ENCODE measurements around the gene XRRA1.
"Not testable (repeated sequence)": the region's sequence is repeated elsewhere in the genome, so short reads cannot be mapped to it uniquely, and the experiment has no call there.

XRRA1 gene

GRCh38 chr11:74948898-74949752, at the start of gene XRRA1, which contains the start of gene SPCS2:
Gene XRRA1, minus strand, starts transcription at chr11:74949091. Its CDS starts 8,213 bp downstream, at chr11:74940878.
Gene SPCS2, plus strand, starts transcription at chr11:74949266. Its CDS starts 20 bp downstream, at chr11:74949286.
- DNase-seq (ENCODE audit: low read depth): peak; percentile 100

GRCh38 chr11:74992852-74993251, 44.0 kb upstream of the XRRA1 start:
- no peak for DNase-seq (ENCODE audit: low read depth)

GRCh38 chr11:74990941-74991340, 42.0 kb upstream of the XRRA1 start:
- no peak for DNase-seq (ENCODE audit: low read depth)

- DNase-seq (ENCODE audit: low read depth): not testable (repeated sequence)
Observed at GRCh38 chr11:74990150-74990549, 41.3 kb upstream of the XRRA1 start.

- DNase-seq (ENCODE audit: low read depth): no peak
Observed at GRCh38 chr11:74989260-74989638, 40.4 kb upstream of the XRRA1 start.

- DNase-seq (ENCODE audit: low read depth): peak; percentile 76
Observed at GRCh38 chr11:74988541-74989259, 39.8 kb upstream of the XRRA1 start, which contains the start of gene NEU3. Gene NEU3, plus strand, starts transcription at chr11:74988933. Its CDS starts 128 bp downstream, at chr11:74989061.

- DNase-seq (ENCODE audit: low read depth): no peak
Observed at GRCh38 chr11:74984730-74985129, 35.8 kb upstream of the XRRA1 start.

- no peak for DNase-seq (ENCODE audit: low read depth)
Observed at GRCh38 chr11:74984070-74984469, 35.2 kb upstream of the XRRA1 start.

GRCh38 chr11:74981888-74982287, 33.0 kb upstream of the XRRA1 start:
- no peak for DNase-seq (ENCODE audit: low read depth)

GRCh38 chr11:74980634-74981033, 31.7 kb upstream of the XRRA1 start:
- no peak for DNase-seq (ENCODE audit: low read depth)

- DNase-seq (ENCODE audit: low read depth): no peak
Observed at GRCh38 chr11:74978041-74978440, 29.1 kb upstream of the XRRA1 start.

- DNase-seq (ENCODE audit: low read depth): no peak
Observed at GRCh38 chr11:74971424-74971823, 22.5 kb upstream of the XRRA1 start.

- no peak for DNase-seq (ENCODE audit: low read depth)
Observed at GRCh38 chr11:74970852-74971395, 22.0 kb upstream of the XRRA1 start.

- peak; percentile 60 for DNase-seq (ENCODE audit: low read depth)
Observed at GRCh38 chr11:74966651-74967050, 17.8 kb upstream of the XRRA1 start.

GRCh38 chr11:74960128-74960527, 11.2 kb upstream of the XRRA1 start:
- DNase-seq (ENCODE audit: low read depth): not testable (repeated sequence)

- no peak for DNase-seq (ENCODE audit: low read depth)
Observed at GRCh38 chr11:74957937-74958629, 9.2 kb upstream of the XRRA1 start.

- DNase-seq (ENCODE audit: low read depth): no peak
Observed at GRCh38 chr11:74956397-74957015, 7.6 kb upstream of the XRRA1 start.

GRCh38 chr11:74954199-74954598, 5.3 kb upstream of the XRRA1 start:
- DNase-seq (ENCODE audit: low read depth): no peak

GRCh38 chr11:74953451-74953850, 4.6 kb upstream of the XRRA1 start:
- DNase-seq (ENCODE audit: low read depth): no peak

GRCh38 chr11:74952752-74953151, 3.9 kb upstream of the XRRA1 start:
- DNase-seq (ENCODE audit: low read depth): no peak

- DNase-seq (ENCODE audit: low read depth): no peak
Observed at GRCh38 chr11:74951226-74951625, 2.3 kb upstream of the XRRA1 start.
